ENCODE data around the gene SERAC1.

GRCh38 chr6:158063736-158064135, 104.3 kb downstream of the SERAC1 start:
- TF ChIP-seq CTCF (IDR thresholded peaks at IDR 0.05; ENCODE audit: low read length) (no peak), EZH2 (IDR thresholded peaks at IDR 0.05; ENCODE audit: borderline replicate concordance, low read length) (no peak)
